ENCODE data around the gene PHLDB1. TPM values are rescaled to one million over a fixed set of nuclear protein-coding genes. Genes with fewer than 3 reads are reported as not detected.

Gene PHLDB1
- total and polyA plus RNA-seq, 2 of the 8 experiments (the other 6 are each of a cell fraction or from before 2014, with no cell fraction given) = 53.9 to 74.8 TPM

DNA sequence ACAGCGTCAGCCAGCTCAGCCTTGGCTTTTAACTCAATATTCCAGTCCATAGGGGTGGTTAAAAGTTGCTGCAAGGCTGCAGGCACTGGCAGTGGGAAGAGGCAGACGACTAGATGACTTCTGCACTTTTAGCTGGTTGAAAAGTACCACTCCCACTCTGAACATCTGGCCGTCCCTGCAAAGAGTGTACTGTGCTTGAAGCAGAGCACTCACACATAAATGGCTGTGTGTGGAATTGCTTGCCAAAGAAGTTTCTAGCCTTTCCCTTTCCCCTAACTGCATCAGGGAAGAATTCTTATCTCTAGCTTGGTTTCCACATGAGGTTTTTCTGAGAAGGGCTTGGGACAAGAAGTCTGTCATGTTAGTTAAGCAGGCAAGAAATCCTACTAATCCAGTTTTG, 5.1 kb upstream of the PHLDB1 start:
- H2BK15ac ChIP-seq (ENCODE audit: low read length) = no peak overlapping the region
- no peak overlapping the region for H2BK5ac ChIP-seq (ENCODE audit: low read depth, low read length)
- no peak overlapping the region for H3K56ac ChIP-seq (replicated peaks; ENCODE audit: insufficient read length, low read depth, low read length)
- H3K9me3 ChIP-seq (ENCODE audit: insufficient read depth in 2 of 2, low read depth in 1 of 2, low read length in 1 of 2) = no peaks in the 10 kb centered on the region
- no peak overlapping the region for H2BK20ac ChIP-seq (ENCODE audit: low read length)
- DNase-seq (ENCODE audit: low read depth in 1 of 2, low spot score in 2 of 2) = no peak
- H2BK120ac ChIP-seq (replicated peaks; ENCODE audit: low read depth, low read length) = no peak overlapping the region
- H2AK5ac ChIP-seq (ENCODE audit: low read depth, low read length) = no peak overlapping the region
- H2BK12ac ChIP-seq (ENCODE audit: low read depth, low read length) = no peak overlapping the region
- H3K4me3 ChIP-seq (ENCODE audit: extremely low read depth in 1 of 4, insufficient read depth in 2 of 4, low read depth in 3 of 4, low read length in 4 of 4) = no peak overlapping the region
- H4K8ac ChIP-seq (ENCODE audit: extremely low read depth, insufficient read depth, low read length) = no peak overlapping the region
- WGBS, 2 experiments (ENCODE audit: extremely low coverage in 1 of 2, insufficient coverage in 1 of 2, insufficient read length in 1 of 2, insufficient replicate concordance in 2 of 2, low coverage in 1 of 2, low lambda C conversion rate in 2 of 2, missing lambda C conversion rate in 1 of 2) = 90% methylated on average over 3 of the region's 3 CpGs; no CpG with 5 or more reads in 1 of the 2 experiments
- H3K36me3 ChIP-seq (ENCODE audit: control insufficient read depth in 2 of 4, insufficient read depth in 4 of 4, low read length in 3 of 4) = peaks cover 8 to 40% (median 30%) of the 10 kb centered on the region in 4 experiments
- H4K5ac ChIP-seq (ENCODE audit: insufficient read length, low read depth, low read length) = no peak overlapping the region
- no peaks in the 10 kb centered on the region for H3K79me1 ChIP-seq (ENCODE audit: low read depth, low read length)
- no peak for FAIRE-seq
- no peak overlapping the region for H3K23ac ChIP-seq (ENCODE audit: insufficient read length)
- no peaks in the 10 kb centered on the region for H3K79me2 ChIP-seq (ENCODE audit: control insufficient read depth in 1 of 2, insufficient read depth in 2 of 2, low read length in 2 of 2)
- H3K18ac ChIP-seq (ENCODE audit: extremely low read depth, low read length) = no peak overlapping the region
- H4K20me1 ChIP-seq (replicated peaks in 1 of 2; ENCODE audit: control insufficient read depth in 1 of 2, insufficient read depth in 2 of 2, low read length in 2 of 2) = peaks cover 4 to 5% of the 10 kb centered on the region in 2 experiments
- H4K91ac ChIP-seq (replicated peaks; ENCODE audit: insufficient read length, low read length) = no peak overlapping the region
- H3K23me2 ChIP-seq (ENCODE audit: low read depth, low read length) = no peaks in the 10 kb centered on the region
- no peak overlapping the region for H3K4ac ChIP-seq (replicated peaks; ENCODE audit: insufficient read length, low read depth, low read length)
- H3K4me2 ChIP-seq (ENCODE audit: insufficient read depth in 1 of 2, low read depth in 2 of 2, low read length in 2 of 2) = no peak overlapping the region
- H3K14ac ChIP-seq (ENCODE audit: insufficient read length) = no peak overlapping the region
- H3K9ac ChIP-seq (replicated peaks in 1 of 4; ENCODE audit: extremely low read depth in 1 of 4, low read depth in 3 of 4, low read length in 3 of 4) = no peak overlapping the region
- no peak overlapping the region for H2AFZ ChIP-seq (ENCODE audit: low read length)
- ChIA-PET CTCF (ENCODE audit: partially characterized antibody) (interaction anchor here (1.2 to 25.3 kb wide), 5 partner anchors 12 to 56 kb away, joined by 3 to 435 read pairs (median 7); no protein-coding TSS in a partner anchor), POLR2A (ENCODE audit: partially characterized antibody) (interaction anchor here (1.0 to 28.7 kb wide), 2 partner anchors 13 to 34 kb away, joined by 3 to 574 read pairs; no protein-coding TSS in a partner anchor)
- peaks cover 2 to 14% (median 10%) of the 10 kb centered on the region in 4 experiments; a peak in 4 of 7 replicates for H3K4me1 ChIP-seq (replicated peaks in 1 of 4; ENCODE audit: control insufficient read depth in 3 of 4, insufficient read depth in 4 of 4, low read length in 3 of 4)
- TF ChIP-seq RFX5 (IDR thresholded peaks at IDR 0.05; ENCODE audit: borderline replicate concordance, low read depth, low read length) (no peak), TEAD4 (IDR thresholded peaks at IDR 0.05; ENCODE audit: low read depth, low read length) (no peak), JUND (IDR thresholded peaks at IDR 0.05; ENCODE audit: low read length) (no peak), EGR1 (IDR thresholded peaks at IDR 0.05; ENCODE audit: borderline replicate concordance, low read depth, low read length) (no peak), KDM5A (IDR thresholded peaks at IDR 0.05; ENCODE audit: low read length) (no peak), SUZ12 (IDR thresholded peaks at IDR 0.05; ENCODE audit: low read length) (no peak), CHD2 (IDR thresholded peaks at IDR 0.05; ENCODE audit: low read length) (no peak), RXRA (IDR thresholded peaks at IDR 0.05; ENCODE audit: insufficient read depth, low read depth, low read length) (no peak), ZNF274 (IDR thresholded peaks at IDR 0.05; ENCODE audit: borderline replicate concordance, extremely low read depth, low read length) (no peak), HDAC2 (IDR thresholded peaks at IDR 0.05; ENCODE audit: borderline replicate concordance in 1 of 2, low read depth in 2 of 2, low read length in 2 of 2) (no peak), FOSL1 (IDR thresholded peaks at IDR 0.05; ENCODE audit: insufficient read depth, low read depth, low read length) (no peak), SP4 (IDR thresholded peaks at IDR 0.05; ENCODE audit: low read length) (no peak), POLR2A (IDR thresholded peaks at IDR 0.05; ENCODE audit: control extremely low read depth in 1 of 2, low read depth in 2 of 2, low read length in 2 of 2) (no peak)
- TF ChIP-seq, protein P1, sequence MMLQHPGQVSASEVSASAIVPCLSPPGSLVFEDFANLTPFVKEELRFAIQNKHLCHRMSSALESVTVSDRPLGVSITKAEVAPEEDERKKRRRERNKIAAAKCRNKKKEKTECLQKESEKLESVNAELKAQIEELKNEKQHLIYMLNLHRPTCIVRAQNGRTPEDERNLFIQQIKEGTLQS (IDR thresholded peaks at IDR 0.05; ENCODE audit: insufficient read depth, low read depth, low read length) = no peak
- H3K27ac ChIP-seq (ENCODE audit: low read depth, low read length) = no peak overlapping the region
- peaks cover 13 to 35% (median 35%) of the 10 kb centered on the region in 4 experiments for H3K27me3 ChIP-seq (replicated peaks in 1 of 4; ENCODE audit: control insufficient read depth in 3 of 4, extremely low read depth in 1 of 4, insufficient read depth in 3 of 4, low read length in 3 of 4)

Measured in H1 (cell line).